ENCODE results near the gene ITSN2.
A peak's percentile ranks its signal among the peaks of the same experiment; 100 is the strongest.
"Not testable (repeated sequence)": the region's sequence is repeated elsewhere in the genome, so short reads cannot be mapped to it uniquely, and the experiment has no call there.

ITSN2 gene

GRCh38 chr2:24360050-24360962 is at the start of gene ITSN2:
ITSN2 (minus strand) TSS chr2:24360536; CDS start chr2:24328082, 32,454 bp downstream.
- peak; percentile 87 for DNase-seq (ENCODE audit: low spot score)
- TF ChIP-seq CTCF (IDR thresholded peaks at IDR 0.05; ENCODE audit: borderline replicate concordance, control extremely low read depth, extremely low read depth, insufficient read depth, missing control alignments) = no peak
- in situ Hi-C loops (cut with MboI; ENCODE audit: low sequenced_read_pairs, unreplicated experiment) = no loop called here

- no peak for DNase-seq (ENCODE audit: low spot score)
- no peak for TF ChIP-seq CTCF (IDR thresholded peaks at IDR 0.05; ENCODE audit: borderline replicate concordance, control extremely low read depth, extremely low read depth, insufficient read depth, missing control alignments)
- in situ Hi-C loops (cut with MboI; ENCODE audit: low sequenced_read_pairs, unreplicated experiment) = loop anchor here (25.0 kb wide), 1 partner anchor 728 kb away; no protein-coding TSS in a partner anchor
Measured at GRCh38 chr2:24409171-24409570, 48.8 kb upstream of the ITSN2 start.

GRCh38 chr2:24408704-24409103 is 48.4 kb upstream of the ITSN2 start:
- in situ Hi-C loops (cut with MboI; ENCODE audit: low sequenced_read_pairs, unreplicated experiment) = loop anchor here (25.0 kb wide), 1 partner anchor 729 kb away; no protein-coding TSS in a partner anchor
- not testable (repeated sequence) for DNase-seq (ENCODE audit: low spot score)

- in situ Hi-C loops (cut with MboI; ENCODE audit: low sequenced_read_pairs, unreplicated experiment) = loop anchor here (25.0 kb wide), 1 partner anchor 733 kb away; no protein-coding TSS in a partner anchor
- no peak for DNase-seq (ENCODE audit: low spot score)
- TF ChIP-seq CTCF (IDR thresholded peaks at IDR 0.05; ENCODE audit: borderline replicate concordance, control extremely low read depth, extremely low read depth, insufficient read depth, missing control alignments) = no peak
Measured at GRCh38 chr2:24404491-24404921, 44.2 kb upstream of the ITSN2 start.

- in situ Hi-C loops (cut with MboI; ENCODE audit: low sequenced_read_pairs, unreplicated experiment) = loop anchor here (25.0 kb wide), 1 partner anchor 733 kb away; no protein-coding TSS in a partner anchor
- TF ChIP-seq CTCF (IDR thresholded peaks at IDR 0.05; ENCODE audit: borderline replicate concordance, control extremely low read depth, extremely low read depth, insufficient read depth, missing control alignments) = no peak
- no peak for DNase-seq (ENCODE audit: low spot score)
Measured at GRCh38 chr2:24403832-24404212, 43.5 kb upstream of the ITSN2 start.

- TF ChIP-seq CTCF (IDR thresholded peaks at IDR 0.05; ENCODE audit: borderline replicate concordance, control extremely low read depth, extremely low read depth, insufficient read depth, missing control alignments) = no peak
- in situ Hi-C loops (cut with MboI; ENCODE audit: low sequenced_read_pairs, unreplicated experiment) = loop anchor here (25.0 kb wide), 1 partner anchor 734 kb away; no protein-coding TSS in a partner anchor
- no peak for DNase-seq (ENCODE audit: low spot score)
Measured at GRCh38 chr2:24403168-24403831, 43.0 kb upstream of the ITSN2 start.
